GM23338 (cell line): ENCODE results near the gene HMCES. TPM values are rescaled to one million over a fixed set of nuclear protein-coding genes. Genes with fewer than 3 reads are reported as not detected.

Experiments
- CREB1 ChIP-seq: fragments of 250-450 bp; sonication (Bioruptor Pico); IDR thresholded peaks from 2 replicates; pipeline ENCODE4 v1.5.0; 2020; ENCODE audit warnings: low read depth, mild to moderate bottlenecking, moderate library complexity
- CTCF ChIP-seq, 2 experiments: fragments of 200-600 bp in 1 of 2; sonication (generic) in 1 of 2; conservative IDR thresholded peaks; 2 replicates each; pipeline versions ENCODE4 v1.5.1 to v1.6.1; 2016 to 2017; ENCODE audit warnings: antibody characterized with exemption in 2 of 2, low read depth in 2 of 2, mild to moderate bottlenecking in 2 of 2, moderate library complexity in 1 of 2
- EZH2phosphoT487 ChIP-seq: fragments of 200-600 bp; sonication (generic); IDR thresholded peaks from one replicate; pipeline ENCODE4 v1.8.1; 2018; ENCODE audit warnings: antibody characterized with exemption; ENCODE audit not compliant: unreplicated experiment
- NANOG ChIP-seq: IDR thresholded peaks from 2 replicates; pipeline ENCODE4 v1.6.1; 2016; ENCODE audit warnings: antibody characterized with exemption, borderline replicate concordance
- REST ChIP-seq: IDR thresholded peaks from one replicate; pipeline ENCODE4 v1.6.1; 2018; ENCODE audit warnings: antibody characterized with exemption; ENCODE audit not compliant: unreplicated experiment
- STAT1 ChIP-seq: IDR thresholded peaks from one replicate; pipeline ENCODE4 v1.6.1; 2016; ENCODE audit warnings: antibody characterized with exemption; ENCODE audit not compliant: unreplicated experiment
- ZNF331 ChIP-seq: fragments of 250-450 bp; sonication (Bioruptor Pico); IDR thresholded peaks from 2 replicates; pipeline ENCODE4 v1.5.0; 2020; ENCODE audit warnings: low read depth, mild to moderate bottlenecking, moderate library complexity
- ZNF462 ChIP-seq: fragments of 250-450 bp; sonication (Bioruptor Pico); IDR thresholded peaks from 2 replicates; pipeline ENCODE4 v1.5.0; 2020; ENCODE audit warnings: mild to moderate bottlenecking, moderate library complexity
- polyA plus RNA-seq: library from polyadenylated mRNA; unstranded; fragments of >200 nt; fragmentation: Nextera tagmentation; extraction: Ambion mirVana; gene quantifications from 2 replicates; pipeline ENCODE4 v1.2.1, GENCODE V29; 2016
- total RNA-seq: library from RNA; depleted of rRNA; stranded (reverse); fragments of >200 nt; shearing (Covaris generic); gene quantifications from 2 replicates; pipeline ENCODE4 v1.2.3, GENCODE V29; 2014

The HMCES gene
- total and polyA plus RNA-seq, 2 experiments from 2014 or later, result 36.5 to 44.5 TPM

GRCh38 chr3:129231331-129232119 lies 47.1 kb upstream of the HMCES start (continued):
- no peak for TF ChIP-seq ZNF462 (CRISPR knock-in tag)
- TF ChIP-seq CREB1 (CRISPR knock-in tag), result no peak
- no peak for TF ChIP-seq REST
- no peak for TF ChIP-seq ZNF331
- no peak for TF ChIP-seq NANOG
- no peak for TF ChIP-seq STAT1
- TF ChIP-seq CTCF (conservative IDR thresholded peaks at IDR 0.05; ENCODE audit: low read depth in 2 of 2), result no peak
- no peak for TF ChIP-seq EZH2phosphoT487
